ENCODE measurements around the gene NOVA2. TPM values are rescaled to one million over a fixed set of nuclear protein-coding genes. Genes with fewer than 3 reads are reported as not detected.

The NOVA2 gene
- total RNA-seq, 1 experiment from 2014 or later: not detected

- CTCF ChIA-PET: no interaction called here
- Histone ChIP-seq H3K4me3 (ENCODE audit: low read depth, low read length, poor library complexity, severe bottlenecking) (no peak overlapping the region), H3K27me3 (replicated peaks; ENCODE audit: insufficient read depth, low read depth, low read length, poor library complexity) (peaks cover 13% of the 10 kb centered on the region), H3K36me3 (ENCODE audit: insufficient read depth, low read length, poor library complexity, severe bottlenecking) (no peaks in the 10 kb centered on the region), H3K27ac (ENCODE audit: low read depth, low read length, poor library complexity, severe bottlenecking) (no peak overlapping the region), H3K9me3 (ENCODE audit: low read depth, low read length, poor library complexity, severe bottlenecking) (no peaks in the 10 kb centered on the region), H3K4me1 (ENCODE audit: insufficient read depth, low read length, poor library complexity, severe bottlenecking) (peaks cover 6% of the 10 kb centered on the region)
- DNase-seq (ENCODE audit: low spot score): no peak
- POLR2A ChIA-PET (ENCODE audit: low non-redundant PET): no interaction called here
- intact Hi-C loops (cut with micrococcal nuclease; ENCODE audit: unreplicated experiment): no loop called here
- no peak for TF ChIP-seq EZH2 (IDR thresholded peaks at IDR 0.05; ENCODE audit: borderline replicate concordance, low read depth, low read length, poor library complexity, severe bottlenecking)
- TF ChIP-seq, protein P1, sequence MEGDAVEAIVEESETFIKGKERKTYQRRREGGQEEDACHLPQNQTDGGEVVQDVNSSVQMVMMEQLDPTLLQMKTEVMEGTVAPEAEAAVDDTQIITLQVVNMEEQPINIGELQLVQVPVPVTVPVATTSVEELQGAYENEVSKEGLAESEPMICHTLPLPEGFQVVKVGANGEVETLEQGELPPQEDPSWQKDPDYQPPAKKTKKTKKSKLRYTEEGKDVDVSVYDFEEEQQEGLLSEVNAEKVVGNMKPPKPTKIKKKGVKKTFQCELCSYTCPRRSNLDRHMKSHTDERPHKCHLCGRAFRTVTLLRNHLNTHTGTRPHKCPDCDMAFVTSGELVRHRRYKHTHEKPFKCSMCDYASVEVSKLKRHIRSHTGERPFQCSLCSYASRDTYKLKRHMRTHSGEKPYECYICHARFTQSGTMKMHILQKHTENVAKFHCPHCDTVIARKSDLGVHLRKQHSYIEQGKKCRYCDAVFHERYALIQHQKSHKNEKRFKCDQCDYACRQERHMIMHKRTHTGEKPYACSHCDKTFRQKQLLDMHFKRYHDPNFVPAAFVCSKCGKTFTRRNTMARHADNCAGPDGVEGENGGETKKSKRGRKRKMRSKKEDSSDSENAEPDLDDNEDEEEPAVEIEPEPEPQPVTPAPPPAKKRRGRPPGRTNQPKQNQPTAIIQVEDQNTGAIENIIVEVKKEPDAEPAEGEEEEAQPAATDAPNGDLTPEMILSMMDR (conservative IDR thresholded peaks at IDR 0.05; ENCODE audit: low read depth, low read length): no peak
- no TSS peak for BruUV-seq (replicated peaks)
These were observed 19.5 kb downstream of the NOVA2 start for GRCh38 chr19:45954156-45954555.

GRCh38 chr19:45953676-45954075, 20.0 kb downstream of the NOVA2 start:
- no TSS peak for BruUV-seq (replicated peaks)
- no peaks in the 10 kb centered on the region for H3K9me3 ChIP-seq (ENCODE audit: low read depth, low read length, poor library complexity, severe bottlenecking)
- peaks cover 6% of the 10 kb centered on the region for H3K4me1 ChIP-seq (ENCODE audit: insufficient read depth, low read length, poor library complexity, severe bottlenecking)
- ChIA-PET CTCF (no interaction called here), POLR2A (ENCODE audit: low non-redundant PET) (no interaction called here)
- no peak overlapping the region for H3K27ac ChIP-seq (ENCODE audit: low read depth, low read length, poor library complexity, severe bottlenecking)
- intact Hi-C loops (cut with micrococcal nuclease; ENCODE audit: unreplicated experiment): no loop called here
- no peak overlapping the region for H3K4me3 ChIP-seq (ENCODE audit: low read depth, low read length, poor library complexity, severe bottlenecking)
- DNase-seq (ENCODE audit: low spot score): no peak
- H3K27me3 ChIP-seq (replicated peaks; ENCODE audit: insufficient read depth, low read depth, low read length, poor library complexity): peaks cover 11% of the 10 kb centered on the region
- no peaks in the 10 kb centered on the region for H3K36me3 ChIP-seq (ENCODE audit: insufficient read depth, low read length, poor library complexity, severe bottlenecking)
- TF ChIP-seq, protein P1 (conservative IDR thresholded peaks at IDR 0.05; ENCODE audit: low read depth, low read length): no peak
- no peak for TF ChIP-seq EZH2 (IDR thresholded peaks at IDR 0.05; ENCODE audit: borderline replicate concordance, low read depth, low read length, poor library complexity, severe bottlenecking)

DNA sequence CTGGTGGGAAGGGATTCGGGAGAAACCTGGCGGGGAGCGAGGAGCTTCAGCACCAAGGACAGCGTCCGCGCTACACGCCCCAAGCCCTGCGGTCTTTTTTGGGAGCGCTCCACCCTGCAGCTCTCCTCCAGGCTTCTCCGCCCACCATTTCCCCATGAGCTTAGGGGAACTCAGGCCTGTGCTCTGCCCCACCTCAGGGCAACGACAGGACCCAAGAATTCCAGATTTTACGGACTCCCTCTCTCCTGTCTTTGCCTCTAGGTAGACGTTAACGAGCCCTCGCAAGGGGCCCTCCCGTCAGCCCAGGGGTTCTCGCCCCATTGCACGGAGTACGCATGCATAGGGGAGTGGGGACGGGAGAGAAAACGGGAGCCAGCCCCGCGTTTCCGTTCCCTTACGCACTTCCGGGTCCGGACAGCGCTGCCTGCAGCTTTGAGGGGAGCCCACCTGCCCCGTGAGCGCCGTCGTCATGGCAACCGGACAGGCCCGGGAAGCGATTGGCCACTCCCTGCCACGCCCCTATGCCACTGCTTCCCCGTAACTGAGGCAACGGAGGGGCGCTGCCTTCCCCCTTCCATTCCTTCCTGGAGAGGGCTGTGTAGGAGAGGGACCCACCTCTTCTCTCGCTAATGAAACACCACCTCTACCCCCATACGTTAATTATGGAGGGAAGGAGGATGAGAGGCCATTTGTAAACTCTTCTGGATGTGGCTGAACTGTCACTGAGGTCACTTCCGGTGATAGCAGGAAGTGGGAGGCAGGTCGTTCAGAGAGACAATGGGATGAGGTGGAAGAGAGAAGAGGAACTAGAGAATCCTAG, 20.8 kb downstream of the NOVA2 start:
- Histone ChIP-seq H3K4me1 (ENCODE audit: insufficient read depth, low read length, poor library complexity, severe bottlenecking) (peaks cover 6% of the 10 kb centered on the region), H3K27me3 (replicated peaks; ENCODE audit: insufficient read depth, low read depth, low read length, poor library complexity) (peaks cover 8% of the 10 kb centered on the region), H3K4me3 (ENCODE audit: low read depth, low read length, poor library complexity, severe bottlenecking) (peak overlapping the region; percentile 16), H3K9me3 (ENCODE audit: low read depth, low read length, poor library complexity, severe bottlenecking) (no peaks in the 10 kb centered on the region), H3K27ac (ENCODE audit: low read depth, low read length, poor library complexity, severe bottlenecking) (no peak overlapping the region), H3K36me3 (ENCODE audit: insufficient read depth, low read length, poor library complexity, severe bottlenecking) (no peaks in the 10 kb centered on the region)
- TF ChIP-seq EZH2 (IDR thresholded peaks at IDR 0.05; ENCODE audit: borderline replicate concordance, low read depth, low read length, poor library complexity, severe bottlenecking): no peak
- TF ChIP-seq, protein P1 (conservative IDR thresholded peaks at IDR 0.05; ENCODE audit: low read depth, low read length): no peak
- DNase-seq (ENCODE audit: low spot score): peak; percentile 82
- BruUV-seq (replicated peaks): no TSS peak
- intact Hi-C loops (cut with micrococcal nuclease; ENCODE audit: unreplicated experiment): no loop called here
- CTCF ChIA-PET: no interaction called here
- POLR2A ChIA-PET (ENCODE audit: low non-redundant PET): no interaction called here

All from A673 (cell line).